Keratinocyte (primary cell): Measurements from ENCODE around the gene NHSL2. TPM values are rescaled to one million over a fixed set of nuclear protein-coding genes. Genes with fewer than 3 reads are reported as not detected.

Source experiments
- DNase-seq: peaks from one replicate; pipeline ENCODE4 v3.0.0-alpha.2; 2011; ENCODE audit warnings: low read depth, missing footprints, low spot score
- FAIRE-seq: peaks from 2 replicates; lab custom pipeline; 2011; peaks lifted over from hg19 to GRCh38; lab: Jason Lieb, UNC
- H2AFZ ChIP-seq: 2 replicates; pipeline ENCODE4 v1.6.0; 2012; ENCODE audit warnings: low read length, control low read depth, inconsistent platforms; ENCODE audit not compliant: control insufficient read depth
- H3K27ac ChIP-seq: 2 replicates; pipeline ENCODE4 v1.5.1; 2011; ENCODE audit warnings: low read length; ENCODE audit not compliant: control insufficient read depth, insufficient read depth
- H3K27me3 ChIP-seq: 3 replicates; pipeline ENCODE4 v1.6.0; 2011; ENCODE audit warnings: low read length; ENCODE audit not compliant: control insufficient read depth, insufficient read depth; ENCODE audit errors: extremely low read depth
- H3K36me3 ChIP-seq, 2 experiments: 2 replicates in 1 of 2; 3 replicates in 1 of 2; pipeline ENCODE4 v1.5.1; 2011; ENCODE audit warnings: low read length in 2 of 2, mild to moderate bottlenecking in 1 of 2; ENCODE audit not compliant: control insufficient read depth in 2 of 2, insufficient read depth in 2 of 2; ENCODE audit errors: extremely low read depth in 1 of 2
- H3K4me1 ChIP-seq: 3 replicates; pipeline ENCODE4 v1.5.1; 2011; ENCODE audit warnings: low read length; ENCODE audit not compliant: control insufficient read depth, insufficient read depth; ENCODE audit errors: extremely low read depth
- H3K4me2 ChIP-seq: 3 replicates; pipeline ENCODE4 v1.6.0; 2011; ENCODE audit warnings: low read depth, low read length; ENCODE audit not compliant: control insufficient read depth, insufficient read depth; ENCODE audit errors: extremely low read depth
- H3K4me3 ChIP-seq, 3 experiments: fragments of 200-600 bp in 1 of 3; sonication (generic) in 1 of 3; 2 replicates in 2 of 3; 3 replicates in 1 of 3; pipeline ENCODE4 v1.5.1; 2011 to 2016; ENCODE audit warnings: low read length in 3 of 3, mild to moderate bottlenecking in 3 of 3, control low read depth in 2 of 3, inconsistent platforms in 1 of 3, low read depth in 1 of 3, mixed read lengths in 1 of 3, mixed run types in 1 of 3, moderate library complexity in 1 of 3; ENCODE audit not compliant: control insufficient read depth in 2 of 3, insufficient read depth in 2 of 3; ENCODE audit errors: extremely low read depth in 1 of 3
- H3K79me2 ChIP-seq: 2 replicates; pipeline ENCODE4 v1.6.0; 2012; ENCODE audit warnings: low read length; ENCODE audit not compliant: control insufficient read depth, insufficient read depth
- H3K9ac ChIP-seq: 3 replicates; pipeline ENCODE4 v1.6.0; 2011; ENCODE audit warnings: low read length; ENCODE audit not compliant: control insufficient read depth, insufficient read depth; ENCODE audit errors: extremely low read depth
- H3K9me1 ChIP-seq: 3 replicates; pipeline ENCODE4 v1.6.0; 2011; ENCODE audit warnings: low read length; ENCODE audit not compliant: control insufficient read depth, insufficient read depth; ENCODE audit errors: extremely low read depth
- H3K9me3 ChIP-seq: 2 replicates; pipeline ENCODE4 v1.5.1; 2012; ENCODE audit warnings: low read depth, low read length; ENCODE audit not compliant: control insufficient read depth
- H4K20me1 ChIP-seq: 3 replicates; pipeline ENCODE4 v1.6.0; 2011; ENCODE audit warnings: low read length; ENCODE audit not compliant: control insufficient read depth, insufficient read depth; ENCODE audit errors: extremely low read depth
- CTCF ChIP-seq, 3 experiments: IDR thresholded peaks in 1 of 3; conservative IDR thresholded peaks in 1 of 3; optimal IDR thresholded peaks in 1 of 3; 2 replicates in 2 of 3; 3 replicates in 1 of 3; pipeline versions ENCODE3 to v1.5.1; 2011; ENCODE audit warnings: low read length in 3 of 3, mild to moderate bottlenecking in 3 of 3, moderate library complexity in 2 of 3, control low read depth in 1 of 3, inconsistent platforms in 1 of 3; ENCODE audit not compliant: insufficient read depth in 2 of 3; ENCODE audit errors: extremely low read depth in 1 of 3
- EZH2 ChIP-seq: IDR thresholded peaks from one replicate; pipeline ENCODE4 v1.6.1; 2012; ENCODE audit warnings: inconsistent platforms, mild to moderate bottlenecking, low read length, moderate library complexity
- dilution Hi-C: fragments of 300-500 bp; cut with MboI; formaldehyde crosslinking; loops from one replicate; pipeline ENCODE4 v1.7.0; 2020; ENCODE audit warnings: low sequenced_read_pairs; ENCODE audit not compliant: extremely low pct_ligation_motif_present
- polyA plus RNA-seq, 5 experiments: library from polyadenylated mRNA; depleted of rRNA in 3 of 5; stranded (reverse) in 3 of 5; stranded (forward) in 1 of 5; unstranded in 1 of 5; fragments of >200 nt; gene quantifications; 1 replicate in 1 of 5; 2 replicates in 3 of 5; 3 replicates in 1 of 5; pipeline versions ENCODE4 v1.2.1 to v1.2.3, GENCODE V29; 2011 to 2012; ENCODE audit warnings: missing spikeins in 2 of 5, low read depth in 1 of 5, low replicate concordance in 1 of 5

The NHSL2 gene
- polyA plus RNA-seq, 1 donor (not counting 4 experiments of a cell fraction or from before 2014, with no cell fraction given) = 0.04 TPM

GRCh38 chrX:72139538-72139937 lies 228.9 kb downstream of the NHSL2 start:
- Histone ChIP-seq H2AFZ (no peak overlapping the region), H3K9me1 (no peaks in the 10 kb centered on the region), H3K79me2 (no peaks in the 10 kb centered on the region), H4K20me1 (peaks cover 3% of the 10 kb centered on the region), H3K36me3 (no peaks in the 10 kb centered on the region), H3K9ac (no peak overlapping the region), H3K4me2 (no peak overlapping the region), H3K4me1 (no peaks in the 10 kb centered on the region), H3K4me3 (no peak overlapping the region), H3K27ac (no peak overlapping the region), H3K9me3 (no peaks in the 10 kb centered on the region), H3K27me3 (peaks cover 32% of the 10 kb centered on the region)
- TF ChIP-seq EZH2 = no peak
- TF ChIP-seq CTCF (optimal IDR thresholded peaks at IDR 0.05 in 1 of 3, IDR thresholded peaks at IDR 0.05 in 1 of 3, conservative IDR thresholded peaks at IDR 0.05 in 1 of 3; ENCODE audit: extremely low read depth in 1 of 3, insufficient read depth in 2 of 3, low read length in 3 of 3) = no peak
- no peak for DNase-seq
- FAIRE-seq = no peak
- dilution Hi-C loops = no loop called here

GRCh38 chrX:72141372-72142004 lies 230.8 kb downstream of the NHSL2 start:
- FAIRE-seq = no peak
- no peaks in the 10 kb centered on the region for H3K4me1 ChIP-seq
- DNase-seq = no peak
- H3K4me3 ChIP-seq = no peak overlapping the region
- no peak overlapping the region for H2AFZ ChIP-seq
- peaks cover 23% of the 10 kb centered on the region for H3K27me3 ChIP-seq
- H4K20me1 ChIP-seq = peaks cover 3% of the 10 kb centered on the region
- no peaks in the 10 kb centered on the region for H3K9me1 ChIP-seq
- no peaks in the 10 kb centered on the region for H3K36me3 ChIP-seq
- no peaks in the 10 kb centered on the region for H3K79me2 ChIP-seq
- H3K4me2 ChIP-seq = no peak overlapping the region
- TF ChIP-seq EZH2 (no peak), CTCF (optimal IDR thresholded peaks at IDR 0.05 in 1 of 3, IDR thresholded peaks at IDR 0.05 in 1 of 3, conservative IDR thresholded peaks at IDR 0.05 in 1 of 3; ENCODE audit: extremely low read depth in 1 of 3, insufficient read depth in 2 of 3, low read length in 3 of 3) (no peak)
- no peak overlapping the region for H3K27ac ChIP-seq
- dilution Hi-C loops = no loop called here
- H3K9me3 ChIP-seq = no peaks in the 10 kb centered on the region
- H3K9ac ChIP-seq = no peak overlapping the region
